Stimulated activated CD8-positive, alpha-beta memory T cell treated with anti-CD3 and anti-CD28 coated beads, Interleukin-4, amount 100 ng/mL, for 1 hour (primary cell): Measurements from ENCODE around the gene SNAP47.

ENCODE experiments used
- DNase-seq, 2 donors: peaks; one replicate each; pipeline ENCODE4 v3.0.0-alpha.2; 2020; ENCODE audit warnings: low read depth in 2 of 2, low spot score in 1 of 2

SNAP47 gene

DNA sequence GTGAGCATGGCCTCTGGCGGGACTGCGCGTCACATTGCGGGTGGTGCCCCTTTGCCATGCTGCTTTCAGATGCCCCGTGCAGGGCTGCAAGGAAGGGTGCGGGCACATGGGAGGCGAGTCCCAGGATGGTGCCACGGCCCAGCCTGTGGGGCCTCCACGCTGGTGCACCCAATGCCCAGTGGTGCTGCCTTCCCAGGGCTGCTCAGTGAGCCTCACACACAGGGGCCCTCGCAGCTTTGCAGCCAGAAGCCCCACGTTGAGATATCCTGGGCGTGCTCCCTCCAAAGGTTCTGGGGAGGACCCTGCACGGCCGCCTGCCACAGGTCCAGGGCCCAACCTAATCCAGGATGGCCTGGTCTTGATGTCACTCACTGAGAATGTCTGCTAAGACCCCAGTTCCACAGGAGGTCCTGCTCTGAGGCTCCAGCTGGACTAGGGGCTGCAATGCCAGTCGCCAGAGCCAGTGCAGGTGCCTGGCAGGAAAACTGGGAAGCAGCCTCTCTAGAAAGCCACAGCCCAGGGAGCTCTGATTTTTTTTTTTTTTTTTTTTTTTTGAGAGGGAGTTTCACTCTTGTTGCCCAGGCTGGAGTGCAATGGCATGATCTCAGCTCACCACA, 46.2 kb downstream of the SNAP47 start:
- DNase-seq, result no peak

DNA sequence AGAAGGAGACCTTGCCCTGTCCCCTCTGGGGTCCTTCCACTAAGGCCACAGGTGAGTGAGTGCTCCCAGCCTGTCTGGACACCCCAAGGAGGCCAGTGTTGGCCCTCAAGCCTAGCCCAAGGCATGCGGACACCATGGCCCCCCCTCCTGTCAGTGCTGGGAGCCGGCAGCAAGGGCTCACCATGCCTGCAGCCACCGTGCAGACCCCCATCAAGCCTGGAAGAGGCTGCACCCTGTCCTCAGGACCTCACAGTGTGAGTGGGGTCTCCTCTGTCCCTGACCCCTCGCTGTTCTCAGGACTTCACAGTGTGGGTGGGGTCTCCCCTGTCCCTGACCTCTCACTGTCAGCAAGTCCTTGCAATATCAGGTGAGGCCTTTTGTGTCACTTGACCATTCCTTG, 47.0 kb downstream of the SNAP47 start:
- no peak for DNase-seq

DNA sequence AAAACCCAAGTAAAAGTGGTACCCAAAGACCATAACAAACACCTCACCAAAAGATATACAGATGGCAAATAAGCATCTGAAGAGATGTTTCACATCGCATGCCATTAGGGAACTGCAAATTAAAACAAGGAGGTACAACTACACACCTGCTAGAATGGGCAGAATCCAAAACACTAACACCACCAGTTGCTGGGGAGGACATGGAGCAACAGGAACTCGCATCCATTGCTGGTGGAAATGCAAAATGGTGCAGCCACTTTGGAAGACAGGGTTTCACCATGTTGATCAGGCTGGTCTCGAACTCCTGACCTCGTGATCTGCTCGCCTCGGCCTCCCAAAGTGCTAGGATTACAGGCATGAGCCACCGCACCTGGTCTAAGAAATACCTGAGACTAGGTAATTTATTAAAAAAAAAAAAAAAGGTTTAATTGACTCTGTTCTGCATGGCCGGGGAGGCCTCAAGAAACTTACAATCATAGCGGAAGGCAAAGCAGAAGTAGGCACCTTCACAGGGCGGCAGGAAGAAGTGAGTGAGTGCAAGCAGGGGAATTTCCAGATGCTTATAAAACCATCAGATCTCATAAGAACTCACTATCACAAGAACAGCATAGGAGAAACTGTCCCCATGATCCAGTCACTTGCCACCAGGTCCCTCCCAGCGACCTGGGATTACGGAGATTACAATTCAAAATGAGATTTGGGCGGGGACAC, 50.0 kb downstream of the SNAP47 start:
- no peak for DNase-seq

DNA sequence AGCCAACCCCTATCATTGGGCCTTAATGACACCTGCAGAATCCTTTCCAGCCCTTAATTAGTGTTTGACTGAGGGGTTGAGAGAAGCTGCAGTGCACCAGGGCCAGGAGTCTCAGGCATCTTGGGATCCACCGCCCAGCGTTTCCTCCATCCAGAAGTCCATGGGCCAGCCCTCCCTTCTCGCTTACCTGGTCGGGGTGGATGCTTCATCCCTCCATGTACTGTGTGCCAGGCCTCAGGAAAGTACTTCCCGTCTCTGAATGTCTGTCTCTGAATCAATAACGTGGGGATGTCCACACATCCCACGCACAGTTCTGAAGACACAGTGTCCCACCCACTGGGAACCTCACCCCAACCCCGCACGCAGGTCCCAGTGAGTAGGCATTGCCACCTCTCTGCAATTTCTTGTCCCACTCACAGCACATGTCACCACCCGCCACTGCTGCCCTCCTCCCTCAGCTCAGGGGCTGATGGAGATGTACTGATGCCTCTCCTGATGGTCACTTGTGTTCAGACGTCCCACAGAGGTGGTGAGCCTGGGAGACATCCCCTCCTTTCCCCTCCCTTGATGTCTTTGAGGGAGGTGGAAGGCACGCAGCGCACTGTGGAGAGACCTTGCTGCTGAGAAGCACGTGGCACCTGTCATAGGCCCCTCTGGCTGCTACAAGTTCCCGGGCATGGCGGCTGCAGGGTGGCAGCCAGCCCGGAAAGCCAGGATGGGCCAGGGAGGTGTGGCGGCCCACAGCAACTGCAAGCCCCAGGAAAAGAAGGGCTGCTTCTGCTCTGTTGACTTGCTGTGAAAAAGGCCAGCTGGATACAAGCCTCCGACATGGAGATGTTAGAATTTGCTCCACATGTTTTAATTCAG, 50.8 kb downstream of the SNAP47 start:
- no peak for DNase-seq

DNA sequence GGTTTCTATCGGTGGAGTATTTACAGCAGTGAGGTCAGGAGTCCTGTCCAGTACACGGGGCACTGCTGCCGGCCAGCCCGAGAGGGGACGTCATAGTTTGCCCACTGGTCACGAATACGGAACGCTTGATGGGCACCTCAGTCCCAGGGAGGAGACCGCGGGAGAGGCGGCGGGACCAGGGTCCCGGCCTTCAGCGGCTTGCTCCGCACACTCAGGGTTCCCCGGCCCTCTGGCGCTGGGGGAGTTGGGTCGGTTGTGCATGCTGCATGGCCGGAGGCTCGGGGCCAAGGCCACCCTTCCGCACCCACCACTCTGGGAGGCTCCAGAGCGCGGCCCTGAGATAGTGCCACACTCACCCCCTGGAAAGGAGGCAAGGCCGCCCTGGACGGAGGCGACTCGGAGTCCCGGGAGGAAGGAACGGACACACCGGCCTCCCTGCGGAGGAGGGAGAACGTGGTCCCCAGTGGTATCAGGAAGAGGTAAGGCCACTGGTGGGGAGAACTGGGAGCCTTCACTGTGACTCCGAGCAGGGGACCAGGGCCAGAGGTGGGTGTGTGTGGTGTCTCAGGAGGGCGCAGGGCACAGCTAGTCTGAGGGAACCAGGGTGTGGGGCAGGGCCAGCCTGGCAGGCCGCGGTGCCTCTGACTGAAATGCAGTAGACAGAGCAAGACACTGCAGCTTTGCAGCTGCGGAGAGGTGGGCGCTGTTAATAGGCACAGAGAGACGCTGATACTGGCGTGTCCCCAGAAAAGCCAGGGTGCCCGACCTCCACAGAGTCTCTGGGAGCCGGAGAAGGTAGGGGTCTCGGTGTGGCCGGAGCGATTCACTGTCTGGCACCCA, 51.7 kb downstream of the SNAP47 start:
- DNase-seq, result no peak

DNA sequence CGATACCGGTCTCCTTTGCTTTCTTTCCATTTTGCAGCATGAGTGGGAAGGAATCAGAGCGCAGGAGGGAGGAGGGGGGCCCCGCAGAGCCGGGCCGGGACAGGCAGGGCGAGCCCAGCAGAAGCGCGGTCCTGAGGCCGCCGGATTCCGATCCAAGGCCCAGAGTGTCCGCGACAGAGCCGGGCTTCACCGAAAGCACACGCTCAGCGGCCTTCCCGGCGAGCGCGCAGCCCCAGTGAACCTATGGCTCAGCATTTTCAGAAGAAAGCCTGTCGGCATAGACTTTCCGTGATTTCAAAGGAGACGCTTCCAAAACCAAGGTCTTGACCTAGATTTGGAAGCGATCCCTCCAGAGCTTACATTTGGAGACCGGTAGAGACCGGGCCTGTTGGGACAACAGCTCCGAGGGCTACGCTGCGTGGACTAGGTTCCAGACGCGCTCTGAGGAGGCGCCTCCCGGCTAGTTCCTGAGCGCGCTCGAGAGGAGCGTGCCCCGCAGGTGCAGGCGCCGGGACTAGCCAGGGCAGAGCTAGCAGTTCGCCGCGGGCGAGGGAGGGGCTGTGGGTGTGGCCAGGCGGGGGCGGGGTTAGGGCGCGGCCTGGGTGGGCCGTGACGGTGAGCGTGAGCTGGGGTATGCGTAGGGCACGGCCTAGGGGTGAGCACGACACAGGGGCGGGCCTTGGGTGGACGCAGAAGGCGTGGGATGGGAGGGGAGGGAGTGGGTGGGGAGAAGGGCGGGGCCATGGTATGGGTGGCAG, 52.5 kb downstream of the SNAP47 start:
- DNase-seq, result peak; percentile 89 to 92

DNA sequence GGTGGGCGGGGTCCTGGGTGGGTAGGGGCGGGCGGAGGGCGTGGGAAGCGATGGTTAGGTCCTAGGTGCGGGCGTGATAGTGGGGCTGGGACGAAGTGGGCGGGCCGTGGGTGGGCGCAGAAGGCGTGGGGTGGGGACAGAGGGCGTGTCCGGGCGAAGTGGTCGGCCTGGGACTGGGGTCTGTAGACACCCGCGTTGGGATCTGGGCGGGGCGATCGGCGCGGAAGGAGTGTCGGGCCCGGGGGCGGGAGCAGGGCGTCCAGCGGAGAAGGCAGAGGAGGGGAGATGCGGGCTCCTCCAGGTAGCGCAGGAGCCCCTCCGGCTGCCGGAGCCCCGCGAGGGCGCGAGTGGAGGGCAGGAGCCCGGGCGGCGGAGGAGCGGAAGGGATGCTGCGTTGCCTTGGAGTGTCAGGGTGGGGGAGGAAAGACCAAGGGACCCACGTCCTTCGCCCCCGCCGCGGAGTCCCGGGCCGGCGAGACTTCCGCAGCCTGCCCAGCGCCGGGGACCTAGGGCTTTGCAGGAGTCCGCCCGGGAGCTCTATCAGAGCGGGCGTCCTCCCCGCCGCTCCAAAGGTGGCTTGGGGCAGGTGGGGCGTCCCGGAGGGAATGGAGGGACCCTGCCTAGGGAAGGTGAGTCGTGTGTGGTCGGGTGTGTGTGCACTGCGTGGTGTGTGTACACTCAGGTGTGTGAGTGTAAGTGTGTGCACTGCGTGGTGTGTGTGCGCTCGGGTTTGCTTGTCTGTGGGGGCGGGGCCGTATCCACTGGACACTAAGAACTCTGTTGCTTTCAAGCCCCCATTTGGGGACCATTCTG, 53.2 kb downstream of the SNAP47 start:
- no peak for DNase-seq

DNA sequence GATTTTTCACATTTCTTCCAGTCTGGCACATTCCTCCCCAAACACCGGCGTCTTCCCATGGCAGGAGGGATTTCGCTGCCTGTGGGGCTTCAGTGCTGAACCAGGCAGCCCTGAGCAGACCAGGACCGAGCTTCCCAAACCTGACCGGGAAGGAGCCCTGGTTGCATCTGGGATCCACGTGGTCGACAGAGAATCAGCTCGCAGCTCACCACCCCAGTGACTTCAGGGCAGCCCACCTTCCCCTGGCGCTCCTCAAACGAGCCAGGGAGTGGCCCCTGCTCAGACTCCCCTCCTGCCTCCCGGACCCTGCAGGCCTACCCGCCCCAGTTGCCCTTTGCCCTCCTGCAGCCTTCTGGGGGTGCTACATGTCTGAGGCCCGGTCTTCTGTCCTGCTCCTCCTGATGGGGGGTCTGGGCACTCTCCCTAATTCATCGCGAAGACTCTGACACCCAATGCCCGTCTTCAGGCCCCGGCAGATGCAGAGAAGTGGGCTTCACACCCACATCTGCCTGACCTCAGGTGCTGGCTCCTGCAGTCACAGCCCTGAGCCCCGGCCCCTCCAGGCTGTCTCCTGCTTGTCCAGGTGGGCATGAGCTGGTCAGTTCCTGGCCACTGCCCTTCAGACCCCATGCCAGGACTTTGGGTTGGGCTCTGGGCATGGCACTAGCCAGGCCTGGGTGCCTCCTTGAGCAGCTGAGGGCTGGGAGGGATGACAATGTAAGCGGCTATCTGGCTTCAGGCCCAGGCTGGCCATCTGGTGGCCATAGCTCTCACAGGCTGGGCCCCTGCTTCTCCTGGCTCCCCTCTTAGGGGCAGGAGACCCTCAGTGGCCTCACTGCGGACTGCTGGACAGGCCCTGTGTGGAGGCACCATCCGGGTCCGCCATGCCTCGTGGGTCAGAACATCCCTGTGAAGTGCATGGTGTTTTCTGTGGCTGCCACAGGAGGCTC, 54.1 kb downstream of the SNAP47 start:
- DNase-seq, result no peak

DNA sequence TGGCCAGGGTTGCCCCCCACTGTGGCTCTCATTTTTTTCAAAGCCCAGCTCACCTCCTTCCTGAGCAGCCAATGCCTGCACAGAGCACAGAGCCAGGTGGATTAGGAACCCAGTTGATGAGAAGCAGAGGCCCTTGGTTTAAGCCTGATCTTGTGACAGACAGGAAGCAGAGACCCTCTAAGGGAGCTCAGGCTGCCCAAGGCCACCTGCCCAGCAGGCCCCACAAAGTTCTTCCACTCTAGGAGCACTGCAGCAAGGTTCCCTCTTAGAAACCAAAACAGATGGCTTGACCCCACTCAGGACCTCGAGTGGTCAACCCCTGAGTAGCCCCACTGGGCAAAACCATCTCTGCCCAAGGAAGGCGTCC, 54.8 kb downstream of the SNAP47 start:
- no peak for DNase-seq

DNA sequence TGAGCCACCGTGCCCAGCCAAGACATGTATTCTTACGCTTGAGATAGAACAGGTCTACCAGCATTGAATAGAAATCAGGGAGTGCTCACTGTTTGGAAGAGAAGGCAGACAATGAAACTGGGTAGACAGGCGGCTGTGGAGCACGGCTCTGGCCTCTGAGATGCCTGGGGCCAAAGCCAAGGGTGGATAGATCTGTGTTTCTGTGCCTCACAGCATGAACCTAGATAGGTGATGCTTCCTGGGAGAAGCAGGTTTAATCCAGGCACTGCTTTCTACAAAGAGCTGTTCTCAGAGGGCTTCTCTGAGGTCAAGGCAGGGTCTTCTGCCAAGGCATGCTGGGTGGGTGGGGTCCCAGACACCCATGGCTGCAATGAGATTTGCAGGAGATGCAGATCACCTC, 55.6 kb downstream of the SNAP47 start:
- DNase-seq, result no peak

DNA sequence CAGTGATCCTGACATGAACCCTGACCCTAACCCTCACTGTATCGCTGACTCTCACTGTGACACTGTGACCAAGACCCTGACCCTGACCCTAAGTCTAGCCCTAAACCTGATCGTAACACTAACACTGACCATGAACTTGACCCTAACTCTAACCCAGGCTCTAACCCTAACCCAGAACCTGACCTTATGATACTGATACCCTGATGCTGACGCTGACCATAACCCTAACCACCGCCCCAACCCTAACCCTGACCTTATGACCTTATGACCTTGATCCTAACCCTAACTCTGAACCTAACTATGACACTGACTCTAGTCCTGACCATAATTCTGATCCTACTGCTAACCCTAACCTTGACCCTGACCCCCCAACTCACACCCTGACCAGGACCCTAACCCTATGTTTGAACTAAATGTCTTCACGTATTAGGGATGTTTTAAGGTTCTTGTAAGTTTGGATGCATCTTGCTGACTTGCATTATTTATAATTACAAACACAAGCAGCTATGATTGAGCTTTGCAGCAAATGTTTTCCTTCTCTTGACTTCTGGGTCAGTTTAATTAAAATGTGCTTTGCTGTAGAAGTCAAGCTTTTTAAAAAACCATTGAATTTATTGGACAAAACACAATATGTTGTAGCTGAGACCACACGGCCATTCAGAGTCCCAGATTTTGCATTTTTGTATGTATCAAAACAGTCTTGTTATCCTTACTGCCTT, 56.3 kb downstream of the SNAP47 start:
- no peak for DNase-seq

DNA sequence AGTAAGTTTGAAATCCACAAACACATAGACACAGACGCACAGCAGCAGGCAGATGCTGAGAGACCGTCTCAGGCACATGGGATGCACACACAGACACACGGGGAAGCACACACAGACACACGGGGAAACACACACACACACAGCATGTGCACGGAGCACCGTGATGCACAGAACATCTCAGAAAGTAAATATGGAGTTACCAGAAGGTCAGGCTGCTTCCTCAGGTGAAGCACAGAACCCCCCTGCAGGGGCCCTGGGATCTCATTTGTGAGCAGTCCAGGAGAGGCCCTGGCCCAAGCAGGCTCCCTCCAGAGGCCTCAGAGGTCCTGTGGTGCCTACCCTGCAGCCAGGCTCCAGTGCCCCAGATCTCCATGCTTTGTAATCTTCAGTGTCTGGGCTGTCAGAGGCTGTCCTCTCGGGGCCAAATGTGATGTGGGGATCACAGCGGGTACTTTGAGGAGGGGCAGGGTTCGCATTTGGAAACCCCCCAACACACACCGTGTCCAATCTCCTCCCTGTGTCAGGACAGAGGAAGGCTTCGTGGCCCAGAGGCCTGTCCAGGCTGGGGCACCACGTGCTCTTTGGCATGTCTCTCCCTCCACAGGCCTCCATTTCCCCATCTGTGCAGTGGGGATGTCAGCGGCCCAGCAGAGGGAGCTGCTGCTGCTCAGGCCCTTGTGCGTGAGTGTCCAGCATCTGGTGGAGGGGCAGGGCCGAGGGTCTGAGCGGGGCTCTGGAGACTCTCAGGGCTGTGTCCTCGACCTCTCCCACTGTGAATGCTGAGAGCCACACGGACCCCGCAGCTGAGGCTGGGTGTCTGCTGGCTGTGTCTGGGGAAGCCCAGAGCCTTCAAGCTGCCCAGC, 57.2 kb downstream of the SNAP47 start:
- no peak for DNase-seq

DNA sequence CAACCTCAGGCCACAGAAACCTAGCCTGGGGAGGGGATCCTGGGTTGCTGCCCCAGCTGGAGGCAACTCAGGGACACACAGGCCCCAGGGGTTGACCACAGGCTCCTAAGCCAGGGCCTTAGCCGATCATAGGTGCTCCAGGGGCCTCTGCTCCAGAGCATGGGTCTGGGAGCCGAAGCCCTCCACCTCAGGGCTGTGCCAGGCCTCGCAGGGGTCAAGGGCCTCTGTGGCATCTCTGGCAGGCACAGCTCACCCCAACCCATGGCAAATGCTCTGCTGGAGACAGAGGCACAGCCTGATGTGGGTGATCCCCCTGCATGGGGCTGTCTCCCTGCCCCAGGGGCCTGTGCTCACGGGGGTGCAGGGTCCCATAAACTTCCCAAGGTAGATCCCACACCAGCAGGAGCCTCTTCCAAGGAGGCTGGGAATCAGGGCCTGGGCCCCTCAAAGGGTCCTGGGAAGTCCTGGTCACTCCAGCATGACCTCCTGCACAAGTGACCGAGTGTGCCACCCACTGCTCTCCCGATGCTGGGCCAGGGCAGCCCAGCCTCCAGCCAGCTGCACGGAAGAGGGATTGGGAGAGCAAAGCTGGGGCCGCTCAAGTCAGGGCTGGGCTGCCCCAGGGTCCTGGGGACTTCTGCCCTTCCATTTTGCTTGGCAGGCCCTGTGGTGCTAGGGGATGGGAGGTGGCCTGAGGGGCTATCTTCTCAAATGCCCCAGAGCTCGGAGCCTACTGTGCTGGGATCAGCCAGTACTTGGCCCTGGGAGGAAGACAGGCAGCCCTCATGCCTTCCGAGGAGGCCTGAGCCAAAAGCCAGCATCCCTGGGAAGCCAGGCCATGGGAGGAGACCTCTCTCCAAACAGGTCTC, 58.1 kb downstream of the SNAP47 start:
- no peak for DNase-seq

DNA sequence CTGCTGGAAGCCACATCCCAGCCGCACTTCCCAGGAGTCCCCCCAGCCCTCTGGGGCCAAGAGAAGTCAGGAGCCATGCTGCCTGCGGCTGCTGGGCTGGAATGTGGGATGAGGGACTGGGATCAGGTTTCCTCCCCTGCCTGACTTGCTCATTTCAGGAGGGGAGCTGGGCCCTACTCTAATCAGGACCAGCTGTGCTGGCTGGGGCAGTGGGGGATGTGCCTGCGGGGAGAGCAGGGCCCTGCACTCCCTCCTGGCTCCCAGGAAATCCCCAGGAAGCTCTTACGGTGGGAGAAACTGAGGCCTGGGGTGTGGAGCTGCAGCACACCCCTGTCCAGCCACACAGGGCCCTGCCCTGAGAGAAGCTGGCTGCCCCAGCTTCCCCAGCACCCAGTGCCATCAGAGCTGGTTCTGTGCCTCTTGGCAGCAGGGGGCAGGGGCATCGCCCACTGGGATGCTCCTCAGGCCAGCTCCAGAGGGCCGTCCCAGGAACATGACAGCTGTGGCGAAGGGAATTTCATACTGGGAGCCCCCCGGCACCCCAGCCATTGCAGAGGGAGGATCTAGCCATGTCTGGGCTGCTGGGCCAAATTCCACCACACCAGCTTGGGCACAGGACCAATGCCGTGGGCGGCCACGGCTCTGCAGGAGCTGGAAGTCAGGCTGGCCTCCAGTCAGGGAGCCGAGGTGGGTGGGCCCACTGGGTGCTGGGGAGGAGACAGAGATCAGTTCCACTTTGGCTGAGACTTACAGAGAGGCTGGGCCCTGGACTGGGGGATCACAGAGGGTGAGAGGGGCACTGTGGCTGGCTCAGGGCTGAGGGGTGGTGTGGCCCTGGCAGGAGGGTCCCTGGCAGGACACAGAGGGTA, 58.9 kb downstream of the SNAP47 start:
- no peak for DNase-seq

DNA sequence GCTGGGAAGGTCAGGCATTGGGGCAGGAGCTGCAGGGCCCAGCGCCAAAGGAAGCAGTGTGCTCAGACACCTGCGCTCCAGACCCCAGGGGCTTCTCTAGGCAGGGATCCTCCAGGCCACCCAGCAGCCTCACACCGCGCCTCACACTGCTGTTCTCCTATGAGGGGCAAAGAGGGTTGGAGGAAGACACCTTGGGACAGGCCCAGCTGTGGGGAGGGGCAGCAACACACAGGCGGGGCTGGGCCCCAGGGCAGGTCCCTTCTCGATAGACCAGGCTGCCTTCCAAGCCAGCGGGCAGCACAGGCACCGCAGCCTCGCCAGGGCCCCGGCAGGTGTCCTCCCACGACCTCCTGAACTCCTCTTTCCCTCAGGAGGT, 59.6 kb downstream of the SNAP47 start:
- no peak for DNase-seq
